Osteoblast (primary cell): ENCODE results near the gene ARHGAP1. TPM values are rescaled to one million over a fixed set of nuclear protein-coding genes. Genes with fewer than 3 reads are reported as not detected.

Source experiments
- DNase-seq: peaks from one replicate; pipeline ENCODE4 v3.0.0; 2011; ENCODE audit warnings: low spot score, mixed read lengths; ENCODE audit not compliant: insufficient read length; ENCODE audit errors: missing footprints
- H2AFZ ChIP-seq: 2 replicates; pipeline ENCODE4 v1.6.0; 2011; ENCODE audit warnings: mild to moderate bottlenecking, low read length
- H3K27ac ChIP-seq: 2 replicates; pipeline ENCODE4 v1.5.1; 2011; ENCODE audit warnings: mild to moderate bottlenecking, low read depth, low read length, moderate library complexity
- H3K27me3 ChIP-seq: 2 replicates; pipeline ENCODE4 v1.6.0; 2012; ENCODE audit warnings: mild to moderate bottlenecking, control low read depth, inconsistent platforms, low read length, moderate library complexity; ENCODE audit not compliant: insufficient read depth
- H3K36me3 ChIP-seq: 2 replicates; pipeline ENCODE4 v1.5.1; 2011; ENCODE audit warnings: mild to moderate bottlenecking, low read length, control low read depth, moderate library complexity; ENCODE audit not compliant: insufficient read depth
- H3K4me1 ChIP-seq: 2 replicates; pipeline ENCODE4 v1.5.1; 2011; ENCODE audit warnings: mild to moderate bottlenecking, low read length, control low read depth, moderate library complexity; ENCODE audit not compliant: insufficient read depth
- H3K4me2 ChIP-seq: 2 replicates; pipeline ENCODE4 v1.6.0; 2011; ENCODE audit warnings: mild to moderate bottlenecking, low read length; ENCODE audit not compliant: insufficient read depth
- H3K4me3 ChIP-seq: fragments of 200-600 bp; sonication (generic); 3 replicates; pipeline ENCODE4 v1.5.1; 2012; ENCODE audit warnings: mild to moderate bottlenecking, low read length, inconsistent platforms; ENCODE audit not compliant: insufficient read depth
- H3K79me2 ChIP-seq: 2 replicates; pipeline ENCODE4 v1.6.0; 2012; ENCODE audit warnings: mild to moderate bottlenecking, low read length, control low read depth, inconsistent platforms; ENCODE audit not compliant: insufficient read depth
- H3K9me3 ChIP-seq: 2 replicates; pipeline ENCODE4 v1.5.1; 2011; ENCODE audit warnings: low read depth, low read length, control low read depth
- H4K20me1 ChIP-seq: 2 replicates; pipeline ENCODE4 v1.6.0; 2012; ENCODE audit warnings: mild to moderate bottlenecking, low read length, control low read depth; ENCODE audit not compliant: insufficient read depth
- CTCF ChIP-seq: IDR thresholded peaks from 2 replicates; pipeline ENCODE4 v1.5.1; 2011; ENCODE audit warnings: mild to moderate bottlenecking, low read depth, low read length, moderate library complexity; ENCODE audit errors: extremely low read depth
- total RNA-seq: library from RNA; depleted of rRNA; stranded (reverse); fragments of >200 nt; gene quantifications from 2 replicates; pipeline ENCODE4 v1.2.3, GENCODE V29; 2012

ARHGAP1 gene
- total RNA-seq, 1 donor: 88.3 TPM

- Histone ChIP-seq H3K79me2 (peaks cover 3% of the 10 kb centered on the region), H3K4me2 (no peak overlapping the region), H3K4me3 (no peak overlapping the region), H4K20me1 (peaks cover 3% of the 10 kb centered on the region), H3K36me3 (peaks cover 63% of the 10 kb centered on the region), H2AFZ (no peak overlapping the region), H3K4me1 (peaks cover 23% of the 10 kb centered on the region), H3K27me3 (no peaks in the 10 kb centered on the region), H3K27ac (peak overlapping the region; percentile 31), H3K9me3 (no peaks in the 10 kb centered on the region)
- DNase-seq: peak; percentile 92
- TF ChIP-seq CTCF: peak; percentile 8
Measured at GRCh38 chr11:46677991-46678740, 22.3 kb downstream of the ARHGAP1 start.

DNA sequence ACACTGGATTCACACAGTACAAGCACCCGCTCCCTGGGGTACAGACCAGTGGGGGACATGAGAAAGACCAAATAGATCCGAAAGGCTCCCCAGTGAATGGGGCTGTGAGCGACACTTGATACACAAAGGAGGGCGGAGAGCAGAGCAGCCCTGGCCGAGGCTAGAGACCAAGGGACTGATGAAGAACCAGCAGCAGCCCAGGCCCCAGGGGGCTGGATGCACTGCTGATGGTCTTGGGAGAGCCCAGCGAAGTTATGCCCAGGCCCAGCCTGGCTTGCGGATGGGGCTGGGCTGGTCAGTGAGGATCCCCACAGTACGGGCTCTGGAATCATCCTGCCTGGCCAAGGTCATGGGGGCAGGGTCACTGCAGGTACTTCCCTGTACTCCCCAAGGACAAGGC lies 23.2 kb downstream of the ARHGAP1 start:
- DNase-seq: no peak
- H3K4me3 ChIP-seq: no peak overlapping the region
- H2AFZ ChIP-seq: no peak overlapping the region
- H3K27ac ChIP-seq: no peak overlapping the region
- peaks cover 23% of the 10 kb centered on the region for H3K4me1 ChIP-seq
- no peaks in the 10 kb centered on the region for H3K27me3 ChIP-seq
- H3K79me2 ChIP-seq: no peaks in the 10 kb centered on the region
- TF ChIP-seq CTCF: no peak
- peaks cover 3% of the 10 kb centered on the region for H4K20me1 ChIP-seq
- peaks cover 66% of the 10 kb centered on the region for H3K36me3 ChIP-seq
- H3K9me3 ChIP-seq: no peaks in the 10 kb centered on the region
- H3K4me2 ChIP-seq: no peak overlapping the region

DNA sequence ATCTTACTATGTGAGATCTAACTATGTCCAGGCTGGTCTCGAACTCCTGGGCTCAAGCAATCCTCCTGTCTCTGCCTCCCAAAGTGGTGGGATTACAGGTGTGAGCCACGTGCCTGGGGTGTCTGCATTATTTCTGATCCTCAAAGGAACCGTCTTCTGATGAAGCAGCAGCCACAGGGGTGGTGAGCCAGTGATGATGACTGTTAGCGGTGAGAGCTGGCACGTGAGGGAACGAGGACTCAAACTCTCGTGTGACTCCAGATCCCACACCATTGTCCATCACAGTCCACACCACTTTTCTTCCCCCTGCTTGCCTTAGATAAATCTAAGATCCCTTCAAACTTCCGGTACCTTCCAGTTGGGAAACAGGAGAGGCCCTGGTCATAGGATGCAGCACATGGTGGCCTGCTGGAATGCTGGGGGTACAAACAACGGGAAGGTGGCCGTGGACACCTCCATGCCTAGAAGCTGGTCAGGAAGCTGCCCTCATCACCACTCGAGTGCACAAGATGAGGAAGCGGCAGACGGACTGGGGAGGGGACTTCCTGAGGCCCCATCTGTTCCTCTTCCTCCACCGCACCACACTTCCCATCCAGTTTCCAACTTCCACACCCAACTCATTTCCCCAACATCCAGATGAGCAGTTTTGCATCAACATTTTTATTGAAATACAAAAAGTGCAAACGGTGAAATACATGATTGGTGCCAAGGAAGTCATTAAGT lies 23.8 kb downstream of the ARHGAP1 start:
- peaks cover 66% of the 10 kb centered on the region for H3K36me3 ChIP-seq

More for the DNA sequence above, 23.8 kb downstream of the ARHGAP1 start:
- H3K9me3 ChIP-seq: no peaks in the 10 kb centered on the region
- DNase-seq: no peak
- H4K20me1 ChIP-seq: peaks cover 3% of the 10 kb centered on the region
- H3K27ac ChIP-seq: no peak overlapping the region
- H3K27me3 ChIP-seq: no peaks in the 10 kb centered on the region
- H2AFZ ChIP-seq: no peak overlapping the region
- H3K4me1 ChIP-seq: peaks cover 23% of the 10 kb centered on the region
- no peaks in the 10 kb centered on the region for H3K79me2 ChIP-seq
- no peak for TF ChIP-seq CTCF
- no peak overlapping the region for H3K4me2 ChIP-seq
- H3K4me3 ChIP-seq: no peak overlapping the region
